Prostate gland (tissue), 2 donors: ENCODE data around the gene C4orf50.

Experiments used
- CTCF ChIP-seq, 4 experiments: fragments of 200-600 bp in 2 of 4; fragments of 450-650 bp in 2 of 4; sonication (generic) in 2 of 4; IDR thresholded peaks; 1 replicate in 3 of 4; 2 replicates in 1 of 4; pipeline ENCODE4 v1.5.1; 2016 to 2019; ENCODE audit warnings: antibody characterized with exemption in 4 of 4, mild to moderate bottlenecking in 2 of 4, moderate library complexity in 2 of 4
- POLR2A ChIP-seq: fragments of 450-650 bp; IDR thresholded peaks from one replicate; pipeline ENCODE4 v1.6.1; 2016; ENCODE audit warnings: antibody characterized with exemption, mild to moderate bottlenecking

GRCh38 chr4:5990446-5991160 lies 27.6 kb downstream of the C4orf50 start:
- TF ChIP-seq POLR2A = no peak
- TF ChIP-seq CTCF (IDR thresholded peaks at IDR 0.05) = no peak
